HG03139 (cell line): ENCODE results near the gene PEPD.

ENCODE experiments used
- ATAC-seq: cut with Tn5 transposase; IDR thresholded peaks from one replicate; pipeline ENCODE4 v1.9.1; 2021; ENCODE audit not compliant: unreplicated experiment

PEPD gene

DNA sequence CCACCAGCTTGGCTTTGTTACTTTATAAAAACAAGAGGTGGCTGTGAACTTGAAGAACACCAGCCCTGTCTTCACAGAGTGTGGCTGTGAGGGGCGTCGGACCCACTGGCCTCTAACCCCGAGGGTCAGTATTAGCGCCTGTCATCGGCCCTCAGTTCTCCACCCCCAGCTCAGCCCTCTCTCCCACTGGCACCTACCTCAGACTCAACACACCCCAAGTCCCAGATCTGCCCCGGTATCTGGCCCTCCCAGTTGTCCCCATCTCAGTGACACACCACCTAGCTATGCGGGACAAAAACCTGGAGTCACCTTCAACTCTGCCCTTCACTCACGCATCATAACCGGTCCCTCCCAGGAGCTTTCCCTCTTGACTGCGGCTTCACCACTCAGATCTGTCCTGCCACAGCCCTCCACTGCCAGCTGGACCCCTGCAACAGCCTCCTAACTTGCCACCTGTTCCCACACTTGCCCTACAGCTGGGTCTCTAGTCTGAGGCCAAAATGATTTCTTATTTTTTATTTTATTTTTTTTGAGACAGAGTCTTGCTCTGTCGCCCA, 45.4 kb downstream of the PEPD start:
- no peak for ATAC-seq

DNA sequence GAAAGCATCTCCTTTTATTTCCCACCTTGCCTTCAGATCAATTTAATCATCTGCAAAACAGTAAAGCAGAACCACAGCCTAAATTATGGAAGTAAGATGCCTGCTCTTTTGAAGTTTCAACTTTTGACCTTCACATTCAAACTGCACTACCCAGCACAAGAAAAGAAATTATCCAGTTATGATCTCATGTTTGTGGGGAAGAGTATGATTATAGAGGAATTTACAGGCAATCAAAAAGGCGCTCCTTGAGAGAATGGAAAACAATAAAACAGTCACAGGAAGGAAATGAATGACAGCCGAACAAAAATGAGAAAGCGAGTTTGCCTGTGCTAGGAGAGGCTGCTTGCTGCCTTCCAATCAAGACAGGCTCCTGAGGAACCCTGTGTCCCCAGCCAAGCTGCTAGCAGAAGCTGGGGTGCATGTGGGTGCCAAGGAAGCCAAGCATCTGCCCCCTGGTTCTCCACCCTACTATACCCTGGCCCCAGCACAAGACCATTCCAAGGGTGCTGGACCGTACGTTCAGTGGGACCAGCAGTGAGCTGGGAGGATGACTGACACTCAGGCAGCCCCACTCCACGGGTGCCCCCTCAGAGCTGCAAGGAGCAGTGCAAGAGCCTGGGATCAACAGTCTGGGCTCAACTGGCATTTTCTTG, 47.8 kb downstream of the PEPD start:
- no peak for ATAC-seq

GRCh38 chr19:33472691-33473652, 48.6 kb downstream of the PEPD start:
- ATAC-seq, result no peak

DNA sequence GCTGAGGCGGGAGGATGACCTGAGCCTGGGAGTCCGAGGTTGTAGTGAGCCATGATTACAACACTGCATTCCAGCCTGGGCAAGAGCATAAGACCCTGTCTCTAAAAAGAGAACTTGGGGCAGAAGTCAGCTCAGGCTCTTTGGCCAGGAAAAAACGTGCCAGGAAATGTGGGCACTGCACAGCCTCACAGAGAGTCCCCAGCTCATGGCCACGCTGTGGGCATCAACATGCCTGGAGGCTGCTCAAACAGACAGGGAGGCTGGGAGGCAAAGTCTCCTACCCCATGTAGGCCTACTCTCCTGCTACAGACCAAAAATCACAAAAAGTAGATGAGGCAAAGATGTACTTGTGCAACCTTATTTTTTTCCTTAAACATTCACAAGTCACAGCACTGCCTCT, 49.4 kb downstream of the PEPD start:
- no peak for ATAC-seq

DNA sequence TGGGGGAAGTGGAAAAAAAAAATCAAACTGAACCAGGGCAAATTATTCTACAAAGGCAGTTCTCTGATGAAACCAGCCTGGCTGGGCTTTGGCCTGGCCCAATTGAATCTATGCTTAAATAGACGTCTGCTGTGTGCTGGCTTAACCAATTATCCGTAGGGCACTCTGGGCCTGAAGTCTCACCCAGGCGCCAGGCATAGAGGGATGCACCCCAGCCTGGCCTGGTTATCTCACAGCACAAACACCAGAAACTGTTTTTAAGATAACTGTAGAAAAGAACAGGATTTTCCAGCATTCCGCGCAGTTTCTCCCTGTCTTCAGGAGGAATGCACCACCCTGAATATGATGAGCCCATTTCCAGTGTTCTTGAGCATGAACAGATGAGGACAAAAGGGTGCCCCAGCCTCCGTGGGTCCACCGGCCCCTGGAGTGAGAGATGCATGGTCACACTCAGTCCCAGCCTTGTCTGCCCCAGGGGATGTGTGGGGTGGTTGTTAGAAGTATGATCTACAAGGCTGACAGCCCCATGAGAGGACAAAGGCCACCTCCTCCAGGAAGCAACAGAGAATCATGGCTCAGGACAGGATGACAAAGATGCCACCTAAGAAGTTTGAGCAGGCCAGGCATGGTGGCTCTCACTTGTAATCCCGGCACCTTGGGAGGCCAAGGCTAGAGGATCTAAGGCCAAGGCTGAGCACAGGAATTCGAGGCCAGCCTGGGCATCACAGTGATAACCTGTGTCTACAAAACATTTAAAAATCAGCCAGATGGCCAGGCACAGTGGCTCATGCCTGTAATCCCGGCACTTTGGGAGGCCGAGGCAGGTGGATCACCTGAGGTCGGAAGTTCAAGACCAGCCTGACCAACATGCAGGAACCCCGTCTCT, 50.2 kb downstream of the PEPD start:
- ATAC-seq, result no peak

- ATAC-seq, result no peak
These were observed 50.9 kb downstream of the PEPD start for GRCh38 chr19:33470686-33471085.

GRCh38 chr19:33470040-33470330, 51.6 kb downstream of the PEPD start:
- no peak for ATAC-seq

DNA sequence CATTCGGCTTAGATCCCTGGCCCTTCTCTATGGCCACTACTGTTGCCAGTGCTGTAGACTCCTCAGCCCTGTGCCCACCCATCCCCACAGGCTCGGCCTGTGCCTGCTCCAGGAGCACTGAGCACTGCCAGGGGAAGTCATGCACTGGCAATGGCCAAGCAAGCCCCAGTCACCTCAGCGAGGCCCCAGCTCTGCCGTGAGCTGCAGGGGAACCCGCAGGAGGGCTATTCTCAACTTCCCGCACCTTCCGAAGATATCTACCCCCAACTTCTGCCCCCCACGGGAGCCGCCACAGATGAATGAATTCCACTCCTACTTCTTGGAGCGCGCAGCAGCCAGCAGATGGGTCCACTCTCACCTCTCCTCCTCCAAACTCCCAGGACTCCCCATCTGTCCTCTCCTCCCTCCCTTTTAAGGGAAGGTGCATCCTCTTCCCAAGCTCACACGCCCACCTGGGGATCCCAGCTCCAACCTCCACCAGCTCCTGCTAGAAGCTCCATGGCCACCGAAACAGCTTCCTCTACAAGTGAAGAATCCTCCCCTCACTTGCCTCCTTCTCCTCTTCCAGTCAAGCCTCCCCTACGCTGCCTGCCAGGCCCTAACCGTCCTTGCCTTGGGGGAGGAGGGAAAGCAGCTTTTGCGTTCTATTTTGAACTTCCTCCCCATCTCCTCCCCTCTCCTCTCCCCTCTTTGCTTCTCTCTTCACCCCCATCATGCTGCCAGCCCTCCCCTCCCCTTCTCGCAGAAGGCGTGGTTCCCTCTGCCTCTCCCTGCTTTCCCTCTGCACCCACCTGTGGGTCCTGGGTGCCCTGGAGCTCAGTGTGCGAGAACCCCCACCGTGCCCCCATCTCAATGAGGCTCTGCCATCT, 52.2 kb downstream of the PEPD start:
- ATAC-seq, result no peak

- no peak for ATAC-seq
These were observed 53.0 kb downstream of the PEPD start for GRCh38 chr19:33468361-33469170.

GRCh38 chr19:33467851-33468250, 53.7 kb downstream of the PEPD start:
- no peak for ATAC-seq

DNA sequence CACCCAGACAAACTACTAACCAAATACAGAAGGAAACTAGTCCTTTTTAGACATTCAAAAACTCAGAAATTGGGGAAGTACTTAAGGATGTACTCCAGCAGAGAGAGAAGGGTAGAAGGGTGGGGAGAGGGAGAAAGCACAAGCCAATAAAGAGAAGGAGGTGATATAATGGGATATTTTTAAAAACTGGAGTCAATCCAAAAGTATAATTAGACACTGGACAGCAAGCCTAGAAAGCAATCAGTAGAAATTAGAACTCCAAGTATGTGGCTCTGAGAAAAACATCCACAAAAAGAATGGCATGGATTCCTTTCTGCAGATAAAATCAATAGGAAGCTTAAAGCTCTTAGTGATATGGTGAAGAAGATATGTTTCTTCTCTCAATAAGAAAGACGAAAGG, 55.8 kb downstream of the PEPD start:
- ATAC-seq, result no peak

- no peak for ATAC-seq
These were observed 56.2 kb downstream of the PEPD start for GRCh38 chr19:33465371-33465770.

DNA sequence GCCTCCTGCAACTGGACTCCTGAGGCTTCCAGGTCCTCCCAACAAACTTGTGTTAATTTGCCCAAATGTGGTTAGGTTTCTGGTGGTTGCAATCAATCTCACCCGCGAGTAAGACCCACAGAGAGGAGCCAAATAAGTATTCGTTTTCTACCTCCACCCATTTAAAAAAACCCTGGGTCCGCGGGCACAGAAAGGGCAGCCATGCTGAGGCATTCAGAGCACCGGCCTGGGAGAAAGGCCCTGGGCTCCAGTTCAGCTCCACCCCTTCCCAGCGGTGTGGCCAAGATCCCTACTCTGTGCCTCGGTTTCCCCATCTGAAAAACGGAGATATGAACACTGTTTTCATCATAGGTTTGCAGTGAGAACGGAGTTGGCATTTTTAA, 56.9 kb downstream of the PEPD start:
- ATAC-seq, result no peak

DNA sequence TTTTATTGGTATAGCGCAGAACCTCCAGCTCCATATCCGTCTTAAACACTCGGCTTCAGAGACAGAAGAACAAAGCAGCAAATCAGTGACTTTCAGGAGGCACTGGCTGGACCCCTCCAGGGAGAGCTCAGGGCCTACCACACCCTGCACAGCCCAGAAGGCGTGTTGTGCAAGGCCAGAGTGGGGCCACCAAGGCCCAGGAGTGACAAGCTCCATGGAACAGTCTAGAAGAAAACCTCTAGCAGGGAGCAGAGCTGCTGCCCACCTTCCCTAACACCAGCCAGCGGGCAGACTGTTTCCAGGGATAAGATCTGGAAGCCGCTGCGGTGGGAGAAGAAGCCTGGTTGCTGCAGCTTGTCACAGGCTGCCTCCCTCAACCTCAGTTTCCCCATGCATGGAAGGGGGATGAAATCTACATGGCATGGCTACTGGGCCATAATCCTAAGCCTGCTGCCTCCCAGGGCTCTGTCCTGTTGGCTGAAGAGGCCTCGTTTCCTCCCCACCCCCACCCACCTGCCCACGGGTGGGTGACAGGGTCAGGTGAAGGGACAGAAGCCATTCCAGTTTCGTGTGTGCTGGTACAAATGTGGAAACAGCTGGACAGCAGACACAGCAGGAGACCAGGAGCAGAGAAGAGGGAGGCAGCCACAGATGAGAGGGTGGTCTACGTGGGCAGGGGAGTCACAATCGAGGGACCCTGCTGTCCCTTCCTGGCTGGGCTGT, 57.4 kb downstream of the PEPD start:
- ATAC-seq, result no peak

DNA sequence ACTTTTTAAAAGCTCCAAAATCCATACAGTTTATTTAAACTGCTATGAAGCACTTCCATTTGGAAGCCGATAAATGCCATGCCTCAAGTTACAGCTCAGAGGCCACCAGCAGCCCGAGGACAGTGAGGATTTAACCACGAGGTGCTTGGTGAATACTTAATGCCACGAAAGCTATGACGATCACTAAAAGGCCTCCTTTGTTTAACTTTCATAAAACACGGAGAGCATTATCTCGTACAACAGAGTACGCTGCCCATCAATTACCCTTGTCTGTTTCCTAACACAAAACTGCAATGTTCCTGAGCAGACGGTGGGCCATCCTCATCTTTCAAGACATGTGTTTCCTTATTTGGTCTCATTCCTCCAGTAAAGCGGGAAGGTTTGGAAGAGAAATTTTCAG, 58.4 kb downstream of the PEPD start:
- no peak for ATAC-seq

- no peak for ATAC-seq
These were observed 59.3 kb downstream of the PEPD start for GRCh38 chr19:33462112-33462791.

DNA sequence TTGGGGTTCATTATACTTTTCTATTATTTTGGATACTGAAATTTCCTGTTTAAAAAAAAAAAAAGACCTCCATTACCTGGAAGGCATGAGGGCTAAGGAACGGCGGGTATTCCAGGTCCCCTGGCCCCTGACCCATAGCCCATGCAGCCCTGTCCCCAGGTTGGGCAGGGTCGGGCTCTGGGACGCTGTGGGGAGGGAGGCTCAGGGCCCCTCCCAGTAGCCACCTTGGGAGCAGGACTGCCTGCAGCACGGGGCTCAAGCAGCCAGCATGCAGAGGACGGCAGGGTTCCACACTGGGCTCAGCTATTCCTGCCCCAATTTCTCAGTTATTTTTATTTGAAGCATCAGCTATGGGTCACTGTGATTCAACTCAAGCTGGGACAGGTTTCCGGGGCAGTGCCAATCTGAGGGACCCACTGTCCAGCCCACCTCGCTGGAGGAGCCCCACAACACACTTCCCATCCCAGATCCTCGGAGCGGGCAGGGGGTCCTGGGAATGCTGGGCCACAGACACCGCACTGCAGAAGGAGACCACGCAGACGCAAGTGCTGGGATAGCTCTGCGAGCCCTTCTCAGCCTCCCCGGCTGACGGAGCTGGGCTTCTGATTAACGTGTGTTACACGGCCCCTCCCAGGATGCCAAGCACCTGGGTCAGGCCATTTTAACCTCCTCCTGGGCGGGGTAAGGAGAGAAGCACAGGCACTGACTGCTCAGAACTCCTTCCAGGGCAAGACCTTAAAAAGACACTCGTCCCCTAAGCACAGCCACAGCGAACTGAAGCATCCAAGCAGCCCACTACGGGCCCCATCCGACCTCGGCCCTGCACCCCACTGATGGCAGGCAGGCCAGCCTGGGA, 60.1 kb downstream of the PEPD start:
- no peak for ATAC-seq
